Activated CD4-positive, alpha-beta T cell treated with anti-CD3 and anti-CD28 coated beads, Interleukin-2, amount 10 ng/mL, durations not matched to agents 24 days and 14 days (primary cell): Measurements from ENCODE around the gene GUCA2A. TPM values are rescaled to one million over a fixed set of nuclear protein-coding genes. Genes with fewer than 3 reads are reported as not detected.

ENCODE experiments used
- DNase-seq: peaks from one replicate; pipeline ENCODE4 v3.0.0; 2022
- H3K27ac Mint-ChIP-seq: one replicate; pipeline ENCODE4 v1.8.0; 2022; ENCODE audit warnings: mild to moderate bottlenecking, mixed read lengths
- H3K27me3 Mint-ChIP-seq: one replicate; pipeline ENCODE4 v1.8.0; 2022; ENCODE audit warnings: mixed read lengths
- H3K36me3 Mint-ChIP-seq: one replicate; pipeline ENCODE4 v1.8.0; 2022; ENCODE audit warnings: low read depth, mild to moderate bottlenecking, mixed read lengths
- H3K4me1 Mint-ChIP-seq: one replicate; pipeline ENCODE4 v1.8.0; 2021; ENCODE audit warnings: mixed read lengths
- H3K4me3 Mint-ChIP-seq: one replicate; pipeline ENCODE4 v1.8.0; 2022; ENCODE audit warnings: mild to moderate bottlenecking, moderate library complexity, mixed read lengths
- H3K9me3 Mint-ChIP-seq: one replicate; pipeline ENCODE4 v1.8.0; 2021; ENCODE audit warnings: mixed read lengths
- intact Hi-C: fragments of 100-400 bp; cut with micrococcal nuclease; formaldehyde crosslinking; loops from one replicate; pipeline ENCODE4 v1.15.1; 2023
- total RNA-seq: library from RNA; stranded (reverse); gene quantifications from 2 replicates; pipeline ENCODE4 v1.2.3, GENCODE V29; 2022

Gene GUCA2A
- total RNA-seq, 1 donor from 2014 or later, result not detected

DNA sequence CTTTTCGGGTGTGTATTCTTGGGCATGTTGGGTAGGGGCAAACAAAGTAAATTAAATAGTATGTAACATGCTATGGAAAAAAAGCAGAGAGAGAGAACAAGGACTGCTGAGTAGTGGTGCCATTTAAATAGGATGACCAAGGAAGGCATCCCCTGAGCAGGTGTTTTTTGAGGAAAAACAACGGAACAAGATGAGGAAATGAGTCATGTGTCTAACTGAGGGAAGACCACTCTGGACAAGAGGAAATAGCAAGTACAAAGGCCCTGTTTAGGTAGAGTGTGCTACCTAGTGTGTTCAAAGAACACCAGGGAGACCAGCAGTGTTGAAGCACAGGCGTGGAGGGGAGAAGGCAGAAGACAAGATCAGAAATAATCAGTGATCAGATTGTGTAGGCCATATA, 20.1 kb upstream of the GUCA2A start:
- no peak overlapping the region for H3K4me3 Mint-ChIP-seq
- H3K27me3 Mint-ChIP-seq, result no peaks in the 10 kb centered on the region
- intact Hi-C loops, result no loop called here
- no peak for DNase-seq
- H3K27ac Mint-ChIP-seq, result no peak overlapping the region
- peaks cover 5% of the 10 kb centered on the region for H3K4me1 Mint-ChIP-seq
- peaks cover 34% of the 10 kb centered on the region for H3K36me3 Mint-ChIP-seq
- no peaks in the 10 kb centered on the region for H3K9me3 Mint-ChIP-seq

DNA sequence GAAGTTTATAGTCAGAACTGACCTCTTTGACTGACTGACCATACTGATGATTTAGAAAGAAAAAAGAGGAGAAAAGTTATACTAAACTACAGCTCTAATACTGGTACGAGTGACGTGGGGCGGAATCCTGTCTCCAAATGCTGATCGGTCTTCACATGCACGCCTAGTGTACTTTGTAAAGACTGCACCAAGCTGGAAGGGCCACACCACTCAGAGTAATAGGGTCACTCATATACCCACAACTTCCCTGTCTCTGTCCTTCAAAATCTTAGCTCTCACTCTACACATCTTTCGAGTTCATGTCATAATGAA, 19.4 kb upstream of the GUCA2A start:
- Mint-ChIP-seq H3K4me1 (peaks cover 5% of the 10 kb centered on the region), H3K27me3 (no peaks in the 10 kb centered on the region), H3K36me3 (peaks cover 36% of the 10 kb centered on the region), H3K9me3 (no peaks in the 10 kb centered on the region), H3K4me3 (no peak overlapping the region), H3K27ac (no peak overlapping the region)
- DNase-seq, result no peak
- intact Hi-C loops, result no loop called here

DNA sequence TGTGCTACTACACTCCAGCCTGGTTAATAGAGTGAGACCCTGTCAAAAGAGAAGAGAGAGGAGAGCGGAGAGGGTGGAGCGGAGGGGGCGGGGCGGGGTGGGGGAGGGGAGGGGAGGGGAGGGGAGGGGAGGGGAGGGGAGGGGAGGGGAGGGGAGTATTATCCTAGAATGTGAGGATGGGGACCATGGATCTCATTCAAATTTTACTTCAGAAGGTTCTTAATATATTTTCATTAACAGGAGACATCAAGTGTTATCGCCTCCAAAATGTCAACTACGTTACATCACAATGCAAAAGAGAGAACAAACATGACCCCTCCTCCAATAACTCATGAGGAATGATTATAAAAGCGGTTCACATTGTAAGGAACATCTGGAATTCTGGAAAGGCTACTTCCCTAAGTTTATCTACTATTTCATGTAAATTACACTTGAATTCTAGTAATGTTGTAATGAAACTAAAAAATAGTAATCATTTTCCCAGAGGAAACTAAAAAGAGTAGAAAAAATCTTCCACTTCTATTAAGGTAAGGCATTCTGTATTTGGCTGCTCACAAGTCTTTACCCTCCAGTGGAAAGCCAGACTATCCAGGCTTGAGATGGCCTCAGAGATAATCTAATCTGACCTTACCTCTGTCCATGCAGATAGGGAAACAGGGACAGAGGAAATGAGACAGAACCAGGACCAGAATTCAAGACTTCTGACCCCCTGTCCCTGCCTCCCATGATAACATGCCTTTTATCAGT, 18.8 kb upstream of the GUCA2A start:
- intact Hi-C loops, result no loop called here
- no peaks in the 10 kb centered on the region for H3K9me3 Mint-ChIP-seq
- H3K4me1 Mint-ChIP-seq, result peaks cover 5% of the 10 kb centered on the region
- peaks cover 36% of the 10 kb centered on the region for H3K36me3 Mint-ChIP-seq
- H3K4me3 Mint-ChIP-seq, result no peak overlapping the region
- no peak overlapping the region for H3K27ac Mint-ChIP-seq
- no peaks in the 10 kb centered on the region for H3K27me3 Mint-ChIP-seq
- DNase-seq, result no peak

GRCh38 chr1:42181687-42182086, 17.1 kb upstream of the GUCA2A start:
- Mint-ChIP-seq H3K4me3 (no peak overlapping the region), H3K27me3 (no peaks in the 10 kb centered on the region), H3K9me3 (no peaks in the 10 kb centered on the region), H3K27ac (no peak overlapping the region), H3K4me1 (peaks cover 5% of the 10 kb centered on the region), H3K36me3 (peaks cover 28% of the 10 kb centered on the region)
- DNase-seq, result no peak
- intact Hi-C loops, result no loop called here

DNA sequence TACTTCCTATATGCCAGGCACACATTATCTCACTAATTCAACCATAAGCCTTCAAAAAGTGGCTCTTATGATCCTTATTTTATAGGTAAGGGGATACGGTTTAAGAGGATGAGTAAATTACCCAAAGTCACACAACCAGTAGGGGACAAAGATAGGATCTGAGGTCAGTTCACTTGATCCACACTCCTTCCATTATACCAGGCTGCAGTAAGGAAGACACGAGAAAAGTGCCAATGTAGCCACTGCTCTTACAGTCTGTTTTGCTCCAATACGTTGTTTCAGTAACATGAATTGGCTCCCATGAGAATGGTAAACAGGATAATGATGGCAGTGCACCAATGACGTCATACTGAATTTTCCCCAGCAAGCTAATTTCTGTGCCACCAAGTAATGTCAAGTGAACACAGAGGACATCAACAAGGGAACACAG, 15.4 kb upstream of the GUCA2A start:
- H3K27ac Mint-ChIP-seq, result no peak overlapping the region
- peaks cover 20% of the 10 kb centered on the region for H3K36me3 Mint-ChIP-seq
- no peaks in the 10 kb centered on the region for H3K27me3 Mint-ChIP-seq
- no peaks in the 10 kb centered on the region for H3K4me1 Mint-ChIP-seq
- intact Hi-C loops, result loop anchor here (10.0 kb wide), 1 partner anchor 665 kb away; no protein-coding TSS in a partner anchor
- no peak overlapping the region for H3K4me3 Mint-ChIP-seq
- no peaks in the 10 kb centered on the region for H3K9me3 Mint-ChIP-seq
- no peak for DNase-seq

- H3K36me3 Mint-ChIP-seq, result peaks cover 17% of the 10 kb centered on the region
- no peak for DNase-seq
- no peak overlapping the region for H3K4me3 Mint-ChIP-seq
- H3K4me1 Mint-ChIP-seq, result no peaks in the 10 kb centered on the region
- H3K27ac Mint-ChIP-seq, result no peak overlapping the region
- no peaks in the 10 kb centered on the region for H3K27me3 Mint-ChIP-seq
- intact Hi-C loops, result loop anchor here (10.0 kb wide), 1 partner anchor 664 kb away; no protein-coding TSS in a partner anchor
- no peaks in the 10 kb centered on the region for H3K9me3 Mint-ChIP-seq
Measured at GRCh38 chr1:42179275-42179674, 14.7 kb upstream of the GUCA2A start.

DNA sequence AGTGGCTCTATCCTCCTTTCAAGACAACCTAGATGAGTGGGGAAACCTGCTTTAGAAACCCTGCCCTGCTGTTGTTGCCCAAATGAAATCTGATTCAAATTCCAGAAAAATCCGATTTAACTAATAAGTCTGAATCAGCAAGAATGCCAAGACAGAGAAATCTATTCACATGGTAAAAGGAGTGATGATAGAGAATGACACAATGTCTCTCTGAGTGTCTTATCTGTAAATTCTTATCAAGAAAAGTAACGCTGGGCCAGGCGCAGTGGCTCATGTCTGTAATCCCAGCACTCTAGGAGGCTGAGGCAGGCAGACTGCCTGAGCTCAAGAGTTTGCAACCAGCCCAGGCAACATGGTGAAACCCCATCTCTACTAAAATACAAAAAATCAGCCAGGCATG, 13.7 kb upstream of the GUCA2A start:
- Mint-ChIP-seq H3K9me3 (no peaks in the 10 kb centered on the region), H3K4me1 (no peaks in the 10 kb centered on the region), H3K27ac (no peak overlapping the region), H3K4me3 (no peak overlapping the region), H3K27me3 (no peaks in the 10 kb centered on the region), H3K36me3 (peaks cover 17% of the 10 kb centered on the region)
- intact Hi-C loops, result loop anchor here (10.0 kb wide), 1 partner anchor 663 kb away; no protein-coding TSS in a partner anchor
- no peak for DNase-seq

DNA sequence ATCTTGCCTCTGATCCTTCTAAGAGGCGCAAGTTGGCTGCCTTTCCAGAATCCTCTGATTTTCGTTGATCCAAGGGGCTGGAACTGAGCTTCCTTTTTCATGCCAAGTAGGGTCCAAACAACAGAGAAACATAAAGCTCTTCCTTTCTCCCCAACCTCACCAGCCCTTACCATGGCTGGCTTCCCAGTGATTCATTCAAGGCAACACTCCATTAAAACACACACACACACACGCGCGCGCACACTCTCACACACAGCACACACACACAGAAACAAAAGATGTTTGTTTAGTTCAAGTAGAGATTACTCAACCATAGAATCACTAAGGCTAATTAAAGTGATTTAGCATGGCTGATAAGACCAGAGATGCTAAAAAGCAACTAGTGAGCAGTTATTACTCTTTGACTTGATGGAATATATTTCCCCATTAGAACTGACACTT, 13.0 kb upstream of the GUCA2A start:
- Mint-ChIP-seq H3K36me3 (peaks cover 12% of the 10 kb centered on the region), H3K27ac (no peak overlapping the region), H3K4me1 (no peaks in the 10 kb centered on the region), H3K4me3 (no peak overlapping the region), H3K27me3 (no peaks in the 10 kb centered on the region), H3K9me3 (no peaks in the 10 kb centered on the region)
- intact Hi-C loops, result loop anchor here (2.0 to 10.0 kb wide), 2 partner anchors 157 to 663 kb away; partner anchors contain the start of gene FOXJ3
- DNase-seq, result no peak

- intact Hi-C loops, result loop anchor here (2.0 to 10.0 kb wide), 2 partner anchors 158 to 662 kb away; partner anchors contain the start of gene FOXJ3
- H3K9me3 Mint-ChIP-seq, result no peaks in the 10 kb centered on the region
- no peak overlapping the region for H3K27ac Mint-ChIP-seq
- H3K4me3 Mint-ChIP-seq, result no peak overlapping the region
- H3K27me3 Mint-ChIP-seq, result no peaks in the 10 kb centered on the region
- peaks cover 12% of the 10 kb centered on the region for H3K36me3 Mint-ChIP-seq
- H3K4me1 Mint-ChIP-seq, result no peaks in the 10 kb centered on the region
- DNase-seq, result peak; percentile 76
Measured at GRCh38 chr1:42176902-42177519, 12.5 kb upstream of the GUCA2A start.

DNA sequence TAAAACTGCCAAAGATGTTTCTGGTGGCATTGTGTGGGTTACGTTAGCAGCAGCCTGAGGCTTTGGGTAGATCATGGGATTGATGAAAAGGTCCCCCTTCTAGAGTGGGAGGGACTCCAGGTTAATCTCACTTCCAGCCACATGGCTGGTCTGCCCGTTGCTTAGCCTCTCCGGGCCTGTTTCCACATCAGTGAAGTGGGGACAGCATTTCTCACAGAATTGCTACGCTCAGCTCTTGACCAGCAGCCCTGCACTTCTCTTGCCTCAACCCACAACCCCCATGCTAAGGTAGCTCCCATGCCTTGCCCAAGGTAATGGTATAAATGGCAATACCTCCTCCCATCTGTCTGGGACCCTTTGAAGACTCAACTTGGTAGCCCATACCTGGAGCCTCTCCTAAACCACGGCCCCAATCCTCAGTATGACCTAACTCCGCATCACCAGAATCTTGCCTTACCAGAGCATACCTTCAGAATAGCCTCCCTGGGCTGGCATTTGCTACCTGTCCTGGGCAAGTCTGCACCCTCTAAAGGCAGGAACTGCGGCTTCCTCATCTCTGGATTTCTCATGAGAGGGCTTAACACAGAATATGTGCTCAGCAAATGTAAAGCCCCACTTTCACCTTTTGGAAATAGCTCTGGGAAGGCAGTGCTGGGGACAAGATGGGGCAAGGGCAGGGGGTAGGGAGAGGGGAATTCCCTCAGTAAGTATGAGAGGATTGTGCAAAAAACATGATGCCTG, 10.9 kb upstream of the GUCA2A start:
- Mint-ChIP-seq H3K4me1 (no peaks in the 10 kb centered on the region), H3K4me3 (no peak overlapping the region), H3K9me3 (no peaks in the 10 kb centered on the region), H3K36me3 (peaks cover 9% of the 10 kb centered on the region), H3K27ac (no peak overlapping the region), H3K27me3 (no peaks in the 10 kb centered on the region)
- DNase-seq, result no peak
- intact Hi-C loops, result loop anchor here (2.0 to 10.0 kb wide), 2 partner anchors 159 to 661 kb away; partner anchors contain the start of gene FOXJ3

- H3K36me3 Mint-ChIP-seq, result peaks cover 3% of the 10 kb centered on the region
- H3K27me3 Mint-ChIP-seq, result no peaks in the 10 kb centered on the region
- DNase-seq, result no peak
- no peaks in the 10 kb centered on the region for H3K9me3 Mint-ChIP-seq
- intact Hi-C loops, result loop anchor here (1.0 to 10.0 kb wide), 3 partner anchors 27 to 659 kb away; no protein-coding TSS in a partner anchor
- no peak overlapping the region for H3K27ac Mint-ChIP-seq
- H3K4me1 Mint-ChIP-seq, result no peaks in the 10 kb centered on the region
- no peak overlapping the region for H3K4me3 Mint-ChIP-seq
Measured at GRCh38 chr1:42173961-42174735, 9.6 kb upstream of the GUCA2A start.

- Mint-ChIP-seq H3K27ac (no peak overlapping the region), H3K4me3 (no peak overlapping the region), H3K9me3 (no peaks in the 10 kb centered on the region), H3K36me3 (peaks cover 3% of the 10 kb centered on the region), H3K27me3 (no peaks in the 10 kb centered on the region), H3K4me1 (no peaks in the 10 kb centered on the region)
- intact Hi-C loops, result loop anchor here (1.0 to 10.0 kb wide), 3 partner anchors 26 to 659 kb away; no protein-coding TSS in a partner anchor
- DNase-seq, result peak; percentile 89
Measured at GRCh38 chr1:42173155-42173933, 8.8 kb upstream of the GUCA2A start.
